Thoracic aorta (tissue), 2 donors: ENCODE data around the gene FBXL4. TPM values are rescaled to one million over a fixed set of nuclear protein-coding genes. Genes with fewer than 3 reads are reported as not detected.

Source experiments
- ATAC-seq: fragments of 150-250 bp; one replicate; pipeline ENCODE4 v1.8.0; 2017; ENCODE audit warnings: low read depth; ENCODE audit not compliant: insufficient number of reproducible peaks, low FRiP score
- DNase-seq: peaks from one replicate; pipeline ENCODE4 v3.0.0-alpha.2; 2020; ENCODE audit warnings: low spot score
- H3K27ac ChIP-seq, 2 donors: fragments of 200-600 bp; sonication (generic); 1 replicate in 1 of 2; 2 replicates in 1 of 2; pipeline ENCODE4 v1.5.1; 2016; ENCODE audit warnings: mild to moderate bottlenecking in 2 of 2, moderate library complexity in 2 of 2
- H3K27me3 ChIP-seq: fragments of 200-600 bp; sonication (generic); replicated peaks from 2 replicates; pipeline ENCODE4 v1.6.0; 2016; ENCODE audit warnings: mild to moderate bottlenecking; ENCODE audit not compliant: insufficient read depth
- H3K36me3 ChIP-seq: fragments of 200-600 bp; sonication (generic); one replicate; pipeline ENCODE4 v1.5.1; 2016
- H3K4me1 ChIP-seq, 2 donors: fragments of 200-600 bp; sonication (generic); 1 replicate in 1 of 2; 2 replicates in 1 of 2; pipeline versions ENCODE4 v1.5.1 to v1.6.0; 2016; ENCODE audit warnings: low read depth in 2 of 2, mild to moderate bottlenecking in 1 of 2; ENCODE audit not compliant: control insufficient read depth in 1 of 2
- H3K4me3 ChIP-seq: fragments of 200-600 bp; sonication (generic); 2 replicates; pipeline ENCODE4 v1.5.1; 2016; ENCODE audit warnings: mild to moderate bottlenecking
- H3K9me3 ChIP-seq: fragments of 200-600 bp; sonication (generic); 2 replicates; pipeline ENCODE4 v1.5.1; 2016
- total RNA-seq, 2 donors: library from RNA; depleted of rRNA; stranded (reverse); fragments of >200 nt; gene quantifications; one replicate each; pipeline versions ENCODE4 v1.1.0 to v1.2.3, GENCODE V29; 2016
- TF ChIP-seq, protein P1 (sequence below): fragments of 200-600 bp; sonication (generic); IDR thresholded peaks from one replicate; pipeline ENCODE4 v1.5.1; 2019; ENCODE audit warnings: antibody characterized with exemption

Gene FBXL4
- total RNA-seq, 2 donors from 2014 or later: 18.3 to 31.7 TPM

GRCh38 chr6:98877250-98877649 is 70.5 kb downstream of the FBXL4 start:
- Histone ChIP-seq H3K27ac (no peak overlapping the region), H3K4me3 (no peak overlapping the region), H3K36me3 (peaks cover 6% of the 10 kb centered on the region), H3K27me3 (no peaks in the 10 kb centered on the region), H3K9me3 (no peaks in the 10 kb centered on the region), H3K4me1 (peaks cover 0 to 13% of the 10 kb centered on the region in 2 donors)
- TF ChIP-seq, protein P1, sequence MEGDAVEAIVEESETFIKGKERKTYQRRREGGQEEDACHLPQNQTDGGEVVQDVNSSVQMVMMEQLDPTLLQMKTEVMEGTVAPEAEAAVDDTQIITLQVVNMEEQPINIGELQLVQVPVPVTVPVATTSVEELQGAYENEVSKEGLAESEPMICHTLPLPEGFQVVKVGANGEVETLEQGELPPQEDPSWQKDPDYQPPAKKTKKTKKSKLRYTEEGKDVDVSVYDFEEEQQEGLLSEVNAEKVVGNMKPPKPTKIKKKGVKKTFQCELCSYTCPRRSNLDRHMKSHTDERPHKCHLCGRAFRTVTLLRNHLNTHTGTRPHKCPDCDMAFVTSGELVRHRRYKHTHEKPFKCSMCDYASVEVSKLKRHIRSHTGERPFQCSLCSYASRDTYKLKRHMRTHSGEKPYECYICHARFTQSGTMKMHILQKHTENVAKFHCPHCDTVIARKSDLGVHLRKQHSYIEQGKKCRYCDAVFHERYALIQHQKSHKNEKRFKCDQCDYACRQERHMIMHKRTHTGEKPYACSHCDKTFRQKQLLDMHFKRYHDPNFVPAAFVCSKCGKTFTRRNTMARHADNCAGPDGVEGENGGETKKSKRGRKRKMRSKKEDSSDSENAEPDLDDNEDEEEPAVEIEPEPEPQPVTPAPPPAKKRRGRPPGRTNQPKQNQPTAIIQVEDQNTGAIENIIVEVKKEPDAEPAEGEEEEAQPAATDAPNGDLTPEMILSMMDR: no peak
- DNase-seq: no peak
- ATAC-seq: no peak

DNA sequence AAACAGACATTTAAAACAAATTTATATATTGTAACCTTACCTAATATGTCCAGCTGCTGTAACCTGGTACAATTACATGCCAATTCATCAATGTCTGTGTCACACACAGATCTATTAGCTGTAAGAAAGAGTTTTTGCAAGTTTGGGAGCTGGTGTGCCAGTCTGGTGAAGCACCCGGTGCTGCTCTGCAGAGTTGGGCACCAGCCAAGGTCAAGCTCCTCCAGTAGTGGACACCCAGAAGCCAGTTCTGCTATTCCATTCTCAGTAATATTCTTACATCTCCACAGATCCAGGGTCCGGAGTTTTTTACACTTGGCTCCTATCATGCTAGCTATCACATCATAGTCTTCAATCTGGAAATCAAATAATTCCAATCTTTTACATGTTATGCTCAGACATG is 72.4 kb downstream of the FBXL4 start:
- Histone ChIP-seq H3K36me3 (peaks cover 6% of the 10 kb centered on the region), H3K27me3 (no peaks in the 10 kb centered on the region), H3K4me3 (no peak overlapping the region), H3K9me3 (no peaks in the 10 kb centered on the region), H3K27ac (no peak overlapping the region), H3K4me1 (peaks cover 0 to 13% of the 10 kb centered on the region in 2 donors)
- ATAC-seq (no peak), DNase-seq (no peak)
- TF ChIP-seq, protein P1: no peak

DNA sequence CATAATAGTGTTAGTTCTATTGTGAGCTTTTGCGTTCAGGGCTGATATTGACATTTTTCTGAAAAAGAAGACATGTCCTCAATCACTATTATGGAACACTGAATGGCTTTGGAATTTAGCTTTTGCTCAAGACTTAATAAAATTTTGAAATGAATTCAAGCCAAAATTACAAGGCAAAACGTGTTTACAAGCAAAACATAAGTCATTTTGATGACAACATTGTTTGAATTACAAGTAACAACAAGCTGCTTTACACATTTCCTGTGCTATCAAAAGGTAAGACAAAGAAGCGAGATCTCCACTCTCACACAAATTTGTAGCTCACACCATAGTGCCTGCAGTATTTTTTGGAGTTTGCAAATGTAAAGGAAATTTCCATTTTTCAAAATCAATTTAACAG is 75.9 kb downstream of the FBXL4 start:
- H3K4me1 ChIP-seq: peaks cover 0 to 1% of the 10 kb centered on the region in 2 donors
- TF ChIP-seq, protein P1: no peak
- no peak for DNase-seq
- peaks cover 6% of the 10 kb centered on the region for H3K36me3 ChIP-seq
- H3K27ac ChIP-seq: no peak overlapping the region
- no peak overlapping the region for H3K4me3 ChIP-seq
- no peaks in the 10 kb centered on the region for H3K9me3 ChIP-seq
- no peaks in the 10 kb centered on the region for H3K27me3 ChIP-seq
- no peak for ATAC-seq

GRCh38 chr6:98871057-98871456 is 76.7 kb downstream of the FBXL4 start:
- no peak overlapping the region for H3K27ac ChIP-seq
- no peak for DNase-seq
- H3K9me3 ChIP-seq: no peaks in the 10 kb centered on the region
- no peak overlapping the region for H3K4me3 ChIP-seq
- TF ChIP-seq, protein P1: no peak
- peaks cover 6% of the 10 kb centered on the region for H3K36me3 ChIP-seq
- H3K4me1 ChIP-seq: no peaks in the 10 kb centered on the region
- no peak for ATAC-seq
- H3K27me3 ChIP-seq: no peaks in the 10 kb centered on the region

GRCh38 chr6:98864497-98864896 is 83.2 kb downstream of the FBXL4 start:
- ATAC-seq (no peak), DNase-seq (no peak)
- Histone ChIP-seq H3K4me3 (no peak overlapping the region), H3K27ac (no peak overlapping the region), H3K4me1 (no peaks in the 10 kb centered on the region), H3K9me3 (no peaks in the 10 kb centered on the region), H3K27me3 (no peaks in the 10 kb centered on the region), H3K36me3 (no peaks in the 10 kb centered on the region)
- TF ChIP-seq, protein P1: no peak
